Kidney (tissue), 14 donors: ENCODE data around the gene TRPM1. TPM values are rescaled to one million over a fixed set of nuclear protein-coding genes. Genes with fewer than 3 reads are reported as not detected.

ENCODE experiments used
- DNase-seq, 5 donors: peaks; one replicate each; pipeline ENCODE4 v3.0.0-alpha.2; 2013 to 2020
- FAIRE-seq: peaks from 2 replicates; lab custom pipeline; 2012; peaks lifted over from hg19 to GRCh38; lab: Jason Lieb, UNC
- H3K27ac ChIP-seq, 2 donors: one replicate each; pipeline ENCODE4 v1.7.0; 2013; ENCODE audit warnings: low read depth in 2 of 2, low read length in 2 of 2, inconsistent platforms in 1 of 2
- H3K27me3 ChIP-seq: one replicate; pipeline ENCODE4 v1.7.1; 2013; ENCODE audit warnings: low read length, inconsistent platforms; ENCODE audit not compliant: control insufficient read depth, insufficient read depth
- H3K36me3 ChIP-seq, 3 donors: one replicate each; pipeline versions ENCODE4 v1.7.0 to v1.7.1; 2013; ENCODE audit warnings: low read length in 3 of 3, control low read depth in 1 of 3, inconsistent platforms in 1 of 3; ENCODE audit not compliant: insufficient read depth in 3 of 3, control insufficient read depth in 2 of 3
- H3K4me1 ChIP-seq, 3 donors: one replicate each; pipeline versions ENCODE4 v1.7.0 to v1.7.1; 2013; ENCODE audit warnings: low read length in 3 of 3, inconsistent platforms in 1 of 3, low read depth in 1 of 3; ENCODE audit not compliant: control insufficient read depth in 2 of 3, insufficient read depth in 2 of 3
- H3K4me3 ChIP-seq, 3 donors: one replicate each; pipeline versions ENCODE4 v1.7.0 to v1.8.1; 2013; ENCODE audit warnings: low read length in 3 of 3, control low read depth in 1 of 3, inconsistent platforms in 1 of 3
- H3K9ac ChIP-seq, 3 donors: one replicate each; pipeline versions ENCODE4 v1.7.0 to v1.7.1; 2013; ENCODE audit warnings: low read length in 3 of 3, control low read depth in 1 of 3, inconsistent platforms in 1 of 3
- H3K9me3 ChIP-seq, 3 donors: one replicate each; pipeline versions ENCODE4 v1.7.0 to v1.7.1; 2013; ENCODE audit warnings: low read length in 3 of 3, control low read depth in 1 of 3, inconsistent platforms in 1 of 3; ENCODE audit not compliant: control insufficient read depth in 2 of 3, insufficient read depth in 1 of 3
- CTCF ChIP-seq: IDR thresholded peaks from 3 replicates; pipeline ENCODE4 v1.5.1; 2012; ENCODE audit warnings: mild to moderate bottlenecking, moderate library complexity, borderline replicate concordance; ENCODE audit not compliant: insufficient read depth; ENCODE audit errors: extremely low read depth
- intact Hi-C: fragments of 100-400 bp; cut with DNase I; formaldehyde crosslinking; loops from one replicate; pipeline ENCODE4 v1.11.1; 2022
- polyA plus RNA-seq: library from polyadenylated mRNA; stranded (reverse); fragments of 350-450 nt; fragmentation: Illumina TruSeq; extraction: RNeasy Lipid Tissue Mini Kit (QIAGEN cat#74804); gene quantifications from one replicate; pipeline ENCODE4 v1.2.3, GENCODE V29; 2014; ENCODE audit warnings: low read depth, low replicate concordance; ENCODE audit not compliant: insufficient read depth
- total RNA-seq: library from RNA; stranded (reverse); fragmentation: NEBNext Ultra II Directional; extraction: Animal tissue kit (Norgen Biotek cat#: 25700); gene quantifications from one replicate; pipeline ENCODE4 v1.2.1, GENCODE V29; 2021
- donor health status: control.
- donor health status: control.
- donor health status: control.
- donor health status: control.
- donor health status: control.
- donor health status: DM: yes; HTN: yes; CAD: no.
- donor health status: Normal renal cell carcinoma (clear cell type).

TRPM1 gene
- total and polyA plus RNA-seq, 2 donors from 2014 or later = 1.3 TPM; not detected in 1

DNA sequence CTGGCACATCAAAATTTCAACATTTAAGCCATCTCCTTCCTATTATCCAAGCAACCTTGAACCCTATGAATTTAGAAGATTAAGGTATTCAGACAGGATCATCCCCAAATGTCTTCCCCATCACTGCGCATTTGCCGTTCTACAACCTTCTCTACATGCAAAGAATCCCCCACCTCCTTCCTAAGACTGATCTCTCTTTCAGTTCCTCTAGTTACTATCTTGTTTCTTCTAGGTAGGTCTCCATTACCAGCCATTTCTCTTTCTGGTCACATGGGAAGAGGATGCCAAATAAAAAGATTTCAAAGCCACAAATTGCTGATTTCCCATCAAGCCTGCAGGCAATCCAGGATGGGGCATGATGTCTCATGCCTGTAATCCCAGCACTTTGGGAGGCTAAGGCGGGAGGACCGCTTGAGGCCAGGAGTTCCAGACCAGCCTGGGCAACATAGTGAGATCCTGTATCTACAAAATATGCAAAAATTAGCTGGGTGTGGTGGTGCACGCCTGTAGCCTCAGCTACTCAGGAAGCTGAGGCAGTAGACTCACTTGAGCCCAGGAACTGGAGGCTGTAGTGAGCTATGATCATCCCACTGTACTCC lies 80.4 kb downstream of the TRPM1 start:
- no peak for DNase-seq
- no peak overlapping the region for H3K4me3 ChIP-seq
- intact Hi-C loops = no loop called here
- H3K9ac ChIP-seq = no peak overlapping the region
- no peak overlapping the region for H3K27ac ChIP-seq
- no peak for TF ChIP-seq CTCF
- H3K27me3 ChIP-seq = no peaks in the 10 kb centered on the region
- peaks cover 7 to 36% (median 20%) of the 10 kb centered on the region in 3 donors for H3K4me1 ChIP-seq
- FAIRE-seq = no peak
- no peaks in the 10 kb centered on the region for H3K36me3 ChIP-seq
- no peaks in the 10 kb centered on the region for H3K9me3 ChIP-seq

GRCh38 chr15:31020542-31020941 lies 81.0 kb downstream of the TRPM1 start:
- H3K27ac ChIP-seq = no peak overlapping the region
- DNase-seq (no peak), FAIRE-seq (no peak)
- no peak for TF ChIP-seq CTCF
- H3K4me3 ChIP-seq = no peak overlapping the region
- intact Hi-C loops = no loop called here
- no peaks in the 10 kb centered on the region for H3K36me3 ChIP-seq
- H3K4me1 ChIP-seq = peaks cover 7 to 37% (median 20%) of the 10 kb centered on the region in 3 donors
- H3K9ac ChIP-seq = no peak overlapping the region
- H3K27me3 ChIP-seq = no peaks in the 10 kb centered on the region
- no peaks in the 10 kb centered on the region for H3K9me3 ChIP-seq

GRCh38 chr15:31019986-31020385 lies 81.5 kb downstream of the TRPM1 start:
- no peaks in the 10 kb centered on the region for H3K36me3 ChIP-seq
- H3K27ac ChIP-seq = no peak overlapping the region
- no peak for TF ChIP-seq CTCF
- intact Hi-C loops = no loop called here
- no peaks in the 10 kb centered on the region for H3K27me3 ChIP-seq
- no peak overlapping the region for H3K9ac ChIP-seq
- no peak overlapping the region for H3K4me3 ChIP-seq
- H3K9me3 ChIP-seq = no peaks in the 10 kb centered on the region
- no peak for FAIRE-seq
- peaks cover 7 to 34% (median 20%) of the 10 kb centered on the region in 3 donors for H3K4me1 ChIP-seq
- no peak for DNase-seq

- Histone ChIP-seq H3K36me3 (no peaks in the 10 kb centered on the region), H3K27ac (no peak overlapping the region), H3K9me3 (peaks cover 0 to 4% (median 2%) of the 10 kb centered on the region in 3 donors), H3K4me3 (no peak overlapping the region), H3K4me1 (peaks cover 0 to 21% (median 4%) of the 10 kb centered on the region in 3 donors), H3K27me3 (no peaks in the 10 kb centered on the region), H3K9ac (no peak overlapping the region)
- no peak for FAIRE-seq
- intact Hi-C loops = no loop called here
- no peak for TF ChIP-seq CTCF
- no peak for DNase-seq
Observed at GRCh38 chr15:31017311-31017710, 84.2 kb downstream of the TRPM1 start.
